ENCODE data around the gene CAMTA1. TPM values are rescaled to one million over a fixed set of nuclear protein-coding genes. Genes with fewer than 3 reads are reported as not detected.

Gene CAMTA1
- total RNA-seq, 1 donor from 2014 or later, result 63.8 TPM

DNA sequence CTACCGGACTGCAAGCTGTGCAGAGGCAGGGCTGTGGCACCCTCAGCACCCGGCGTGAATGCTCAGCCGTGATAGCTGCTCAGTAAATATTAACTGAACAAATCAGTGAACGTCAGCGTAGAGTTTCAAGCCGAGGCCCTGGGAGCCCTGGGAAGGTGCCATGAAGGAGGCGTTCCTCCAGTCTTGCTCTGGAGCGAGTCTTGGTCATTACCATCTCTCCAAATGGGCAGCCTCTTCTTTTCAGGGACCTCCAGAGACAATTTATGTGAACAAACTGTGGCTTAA lies 449.2 kb downstream of the CAMTA1 start:
- Mint-ChIP-seq H3K9me3 (ENCODE audit: low read depth) (no peaks in the 10 kb centered on the region), H3K4me1 (ENCODE audit: low read depth) (no peaks in the 10 kb centered on the region), H3K36me3 (ENCODE audit: low read depth) (no peaks in the 10 kb centered on the region), H3K4me3 (ENCODE audit: unreplicated experiment) (no peak overlapping the region), H3K27ac (ENCODE audit: unreplicated experiment) (no peak overlapping the region), H3K27me3 (ENCODE audit: low read depth) (no peaks in the 10 kb centered on the region)
- TF ChIP-seq, protein P1, sequence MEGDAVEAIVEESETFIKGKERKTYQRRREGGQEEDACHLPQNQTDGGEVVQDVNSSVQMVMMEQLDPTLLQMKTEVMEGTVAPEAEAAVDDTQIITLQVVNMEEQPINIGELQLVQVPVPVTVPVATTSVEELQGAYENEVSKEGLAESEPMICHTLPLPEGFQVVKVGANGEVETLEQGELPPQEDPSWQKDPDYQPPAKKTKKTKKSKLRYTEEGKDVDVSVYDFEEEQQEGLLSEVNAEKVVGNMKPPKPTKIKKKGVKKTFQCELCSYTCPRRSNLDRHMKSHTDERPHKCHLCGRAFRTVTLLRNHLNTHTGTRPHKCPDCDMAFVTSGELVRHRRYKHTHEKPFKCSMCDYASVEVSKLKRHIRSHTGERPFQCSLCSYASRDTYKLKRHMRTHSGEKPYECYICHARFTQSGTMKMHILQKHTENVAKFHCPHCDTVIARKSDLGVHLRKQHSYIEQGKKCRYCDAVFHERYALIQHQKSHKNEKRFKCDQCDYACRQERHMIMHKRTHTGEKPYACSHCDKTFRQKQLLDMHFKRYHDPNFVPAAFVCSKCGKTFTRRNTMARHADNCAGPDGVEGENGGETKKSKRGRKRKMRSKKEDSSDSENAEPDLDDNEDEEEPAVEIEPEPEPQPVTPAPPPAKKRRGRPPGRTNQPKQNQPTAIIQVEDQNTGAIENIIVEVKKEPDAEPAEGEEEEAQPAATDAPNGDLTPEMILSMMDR (IDR thresholded peaks at IDR 0.05), result no peak
- no peak for DNase-seq (ENCODE audit: low spot score)

DNA sequence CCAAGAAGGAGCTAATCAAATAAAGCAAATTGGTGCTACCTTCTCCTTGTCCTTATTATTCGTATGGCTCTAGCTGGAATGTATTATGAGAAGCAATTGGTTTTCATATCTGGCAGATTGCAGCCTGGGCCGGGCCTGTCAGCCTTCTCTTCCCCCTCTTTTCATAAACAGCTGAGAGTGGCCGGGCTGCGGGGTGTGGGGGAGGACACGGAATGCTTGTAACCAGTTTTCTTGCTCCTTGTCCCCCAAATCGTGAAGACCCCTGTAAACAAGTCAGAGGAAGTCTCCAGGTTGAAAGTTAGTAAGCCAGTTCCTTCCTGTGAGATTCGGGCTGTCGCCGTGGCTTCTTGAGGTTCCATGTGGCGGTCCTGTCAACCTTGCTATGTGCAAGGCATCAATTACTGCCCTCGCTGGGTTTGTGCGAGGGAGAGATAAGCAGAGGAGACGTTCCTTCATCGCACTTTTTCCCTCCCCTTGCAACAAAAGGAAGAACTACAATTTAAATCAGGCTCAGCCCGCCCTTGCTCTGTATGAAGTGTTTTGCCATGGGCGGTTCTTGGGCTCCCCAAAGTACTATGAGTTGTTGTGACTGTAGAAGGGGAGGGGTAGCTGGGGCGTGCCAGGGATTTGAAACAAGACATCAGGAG lies 450.7 kb downstream of the CAMTA1 start:
- H3K36me3 Mint-ChIP-seq (ENCODE audit: low read depth), result no peaks in the 10 kb centered on the region
- no peaks in the 10 kb centered on the region for H3K4me1 Mint-ChIP-seq (ENCODE audit: low read depth)
- no peaks in the 10 kb centered on the region for H3K27me3 Mint-ChIP-seq (ENCODE audit: low read depth)
- H3K27ac Mint-ChIP-seq (ENCODE audit: unreplicated experiment), result no peak overlapping the region
- TF ChIP-seq, protein P1 (IDR thresholded peaks at IDR 0.05), result no peak
- no peak for DNase-seq (ENCODE audit: low spot score)
- no peak overlapping the region for H3K4me3 Mint-ChIP-seq (ENCODE audit: unreplicated experiment)
- H3K9me3 Mint-ChIP-seq (ENCODE audit: low read depth), result no peaks in the 10 kb centered on the region

DNA sequence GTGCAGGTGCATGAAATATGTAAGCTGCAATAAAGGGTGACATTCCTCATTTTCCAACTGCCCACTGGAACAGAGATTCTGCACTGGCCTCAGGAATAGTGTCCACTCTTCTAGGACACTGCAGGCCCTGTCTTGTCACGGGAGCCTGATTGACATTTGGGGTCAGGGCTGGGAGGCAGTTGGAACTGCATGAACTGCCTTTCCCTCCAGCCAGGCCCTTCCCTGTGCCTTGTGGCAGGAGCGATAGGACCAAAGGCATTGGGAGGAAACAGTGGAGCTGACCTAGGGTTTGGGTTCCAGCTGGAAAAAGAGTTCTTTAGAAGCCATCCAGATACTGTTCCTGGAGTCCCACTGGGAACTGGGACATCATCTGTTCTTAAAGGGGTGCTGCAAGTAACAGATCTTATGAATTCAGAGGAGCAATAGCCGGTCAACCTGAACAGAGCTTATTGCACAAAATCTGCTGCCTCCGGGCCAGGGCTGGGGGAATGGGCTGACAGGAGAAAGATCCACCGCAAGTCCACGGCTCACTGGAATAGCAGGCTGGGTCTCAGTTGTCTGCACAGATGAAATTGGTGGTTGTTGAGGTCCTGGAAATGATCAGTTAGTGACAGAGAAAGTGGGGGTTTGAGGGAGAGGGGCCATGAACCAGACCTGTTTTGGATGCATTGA lies 451.7 kb downstream of the CAMTA1 start:
- no peak for DNase-seq (ENCODE audit: low spot score)
- TF ChIP-seq, protein P1 (IDR thresholded peaks at IDR 0.05), result no peak
- Mint-ChIP-seq H3K9me3 (ENCODE audit: low read depth) (no peaks in the 10 kb centered on the region), H3K36me3 (ENCODE audit: low read depth) (no peaks in the 10 kb centered on the region), H3K27ac (ENCODE audit: unreplicated experiment) (no peak overlapping the region), H3K4me3 (ENCODE audit: unreplicated experiment) (no peak overlapping the region), H3K4me1 (ENCODE audit: low read depth) (no peaks in the 10 kb centered on the region), H3K27me3 (ENCODE audit: low read depth) (no peaks in the 10 kb centered on the region)

DNA sequence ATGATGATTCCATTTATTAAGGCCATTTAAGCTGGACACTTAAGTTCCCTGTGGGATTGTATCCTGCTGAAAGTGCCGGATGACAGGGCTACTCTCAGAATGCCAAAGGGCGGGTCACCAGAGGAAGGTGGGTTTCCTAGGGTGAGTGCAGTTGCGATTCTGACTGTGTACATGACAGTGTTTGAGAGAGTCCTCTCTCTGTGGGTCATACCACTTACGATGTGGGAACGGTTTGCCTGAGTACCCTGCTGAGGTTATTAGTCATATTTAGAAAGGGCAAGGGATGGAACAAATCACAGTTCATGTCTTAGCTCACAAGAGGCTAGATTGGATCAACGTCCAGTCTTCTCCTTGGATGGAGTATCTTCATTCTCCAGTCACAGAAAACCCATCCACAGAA lies 461.9 kb downstream of the CAMTA1 start:
- no peak overlapping the region for H3K27ac Mint-ChIP-seq (ENCODE audit: unreplicated experiment)
- H3K4me1 Mint-ChIP-seq (ENCODE audit: low read depth), result no peaks in the 10 kb centered on the region
- no peaks in the 10 kb centered on the region for H3K9me3 Mint-ChIP-seq (ENCODE audit: low read depth)
- H3K27me3 Mint-ChIP-seq (ENCODE audit: low read depth), result peaks cover 2% of the 10 kb centered on the region
- TF ChIP-seq, protein P1 (IDR thresholded peaks at IDR 0.05), result no peak
- no peak for DNase-seq (ENCODE audit: low spot score)
- no peak overlapping the region for H3K4me3 Mint-ChIP-seq (ENCODE audit: unreplicated experiment)
- H3K36me3 Mint-ChIP-seq (ENCODE audit: low read depth), result no peaks in the 10 kb centered on the region

DNA sequence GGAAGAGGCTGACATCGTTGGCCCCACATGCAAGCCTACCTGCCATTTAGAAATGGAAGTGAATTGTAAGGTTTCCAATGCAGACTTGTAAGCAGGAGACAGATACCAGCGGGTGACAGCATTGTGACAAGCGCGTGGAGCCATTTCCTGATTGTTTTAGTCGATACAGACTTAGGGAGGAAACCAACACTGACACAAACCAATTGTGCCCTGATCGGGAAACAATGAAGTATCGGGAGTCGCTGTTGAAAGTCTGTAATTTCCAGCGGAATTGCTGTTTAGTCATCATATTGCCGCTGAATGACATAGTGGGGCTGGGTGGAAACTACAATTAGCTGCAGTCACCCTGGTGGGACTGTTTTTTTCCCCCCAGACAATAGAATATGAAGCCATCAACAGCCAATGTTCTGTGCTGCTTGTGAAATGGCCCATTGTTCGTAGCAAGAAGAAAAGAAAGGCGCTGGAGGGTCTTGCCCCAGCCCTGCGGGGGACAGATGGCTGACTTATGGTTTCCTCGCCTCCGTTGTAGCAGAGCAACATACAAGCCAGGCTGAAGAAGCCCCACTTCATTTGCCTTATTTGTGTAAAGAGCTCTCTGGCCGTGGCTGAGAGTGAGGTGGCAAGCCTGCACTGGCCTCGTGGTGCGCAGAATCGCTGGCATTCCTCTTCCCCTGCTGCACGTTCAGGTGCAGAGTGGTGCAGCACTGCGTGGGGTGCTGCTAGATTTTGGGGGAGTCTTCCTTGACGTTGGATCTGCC lies 462.7 kb downstream of the CAMTA1 start:
- DNase-seq (ENCODE audit: low spot score), result no peak
- Mint-ChIP-seq H3K27me3 (ENCODE audit: low read depth) (peaks cover 2% of the 10 kb centered on the region), H3K27ac (ENCODE audit: unreplicated experiment) (no peak overlapping the region), H3K4me1 (ENCODE audit: low read depth) (no peaks in the 10 kb centered on the region), H3K4me3 (ENCODE audit: unreplicated experiment) (no peak overlapping the region), H3K9me3 (ENCODE audit: low read depth) (no peaks in the 10 kb centered on the region), H3K36me3 (ENCODE audit: low read depth) (no peaks in the 10 kb centered on the region)
- TF ChIP-seq, protein P1 (IDR thresholded peaks at IDR 0.05), result no peak
